PC-3 (cell line): ENCODE measurements around the gene PGLYRP4.
A peak's percentile ranks its signal among the peaks of the same experiment; 100 is the strongest.

Experiments used
- EZH2 ChIP-seq: fragments of 300-600 bp; sonication (generic); IDR thresholded peaks from one replicate; pipeline ENCODE4 v1.6.1; 2017; ENCODE audit warnings: antibody characterized with exemption, mild to moderate bottlenecking, low read length; ENCODE audit not compliant: unreplicated experiment
- EZH2phosphoT487 ChIP-seq: fragments of 300-600 bp; sonication (generic); IDR thresholded peaks from 2 replicates; pipeline ENCODE4 v1.6.1; 2018; ENCODE audit warnings: mild to moderate bottlenecking, antibody characterized with exemption, low read length, borderline replicate concordance
- TF ChIP-seq, protein P1 (sequence below): fragments of 300-600 bp; sonication (generic); conservative IDR thresholded peaks from 2 replicates; pipeline ENCODE4 v1.5.1; 2017; ENCODE audit warnings: antibody characterized with exemption, low read depth, mild to moderate bottlenecking, low read length

DNA sequence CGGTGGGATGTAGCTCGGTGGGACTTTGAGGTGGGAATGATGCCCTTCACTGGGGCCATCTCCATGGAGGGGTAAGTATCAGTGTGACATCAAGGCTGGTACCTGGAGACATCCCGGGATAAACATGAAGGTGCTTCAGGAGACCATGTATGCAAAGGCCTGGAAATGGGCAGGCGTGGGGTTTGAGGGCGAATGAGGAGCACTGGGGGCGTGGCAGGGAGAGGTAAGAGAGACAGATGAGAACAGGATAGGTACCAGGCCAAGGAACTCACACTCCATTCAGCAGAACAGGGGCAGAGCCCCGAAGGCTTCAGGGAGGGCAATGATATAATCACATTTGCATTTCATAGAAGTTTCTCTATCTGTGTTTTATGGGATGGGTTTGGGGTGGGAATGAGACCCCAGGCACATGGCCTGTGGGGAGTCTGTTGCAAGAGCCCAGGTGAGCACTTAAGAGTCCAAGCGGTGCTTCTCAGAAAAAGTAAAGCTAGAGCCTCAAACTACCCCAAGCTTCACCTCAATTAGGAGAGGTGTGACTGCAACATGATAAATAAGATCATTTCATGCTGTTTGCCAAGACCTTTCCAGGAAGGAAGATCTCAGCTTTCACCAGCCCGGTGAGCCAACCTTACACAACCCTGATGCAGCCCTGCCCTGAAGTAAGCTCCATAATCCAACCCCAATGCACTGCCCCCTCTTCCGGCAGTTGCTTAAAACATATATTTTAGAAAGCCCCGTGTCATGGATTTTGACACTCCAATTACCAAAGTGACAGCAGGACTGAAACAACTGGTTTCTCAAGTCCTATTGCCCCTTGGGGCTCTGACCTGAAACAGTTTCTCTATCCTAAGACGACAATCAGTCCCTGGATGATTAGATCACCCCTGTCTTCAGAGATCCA, 16.4 kb upstream of the PGLYRP4 start:
- TF ChIP-seq, protein P1, sequence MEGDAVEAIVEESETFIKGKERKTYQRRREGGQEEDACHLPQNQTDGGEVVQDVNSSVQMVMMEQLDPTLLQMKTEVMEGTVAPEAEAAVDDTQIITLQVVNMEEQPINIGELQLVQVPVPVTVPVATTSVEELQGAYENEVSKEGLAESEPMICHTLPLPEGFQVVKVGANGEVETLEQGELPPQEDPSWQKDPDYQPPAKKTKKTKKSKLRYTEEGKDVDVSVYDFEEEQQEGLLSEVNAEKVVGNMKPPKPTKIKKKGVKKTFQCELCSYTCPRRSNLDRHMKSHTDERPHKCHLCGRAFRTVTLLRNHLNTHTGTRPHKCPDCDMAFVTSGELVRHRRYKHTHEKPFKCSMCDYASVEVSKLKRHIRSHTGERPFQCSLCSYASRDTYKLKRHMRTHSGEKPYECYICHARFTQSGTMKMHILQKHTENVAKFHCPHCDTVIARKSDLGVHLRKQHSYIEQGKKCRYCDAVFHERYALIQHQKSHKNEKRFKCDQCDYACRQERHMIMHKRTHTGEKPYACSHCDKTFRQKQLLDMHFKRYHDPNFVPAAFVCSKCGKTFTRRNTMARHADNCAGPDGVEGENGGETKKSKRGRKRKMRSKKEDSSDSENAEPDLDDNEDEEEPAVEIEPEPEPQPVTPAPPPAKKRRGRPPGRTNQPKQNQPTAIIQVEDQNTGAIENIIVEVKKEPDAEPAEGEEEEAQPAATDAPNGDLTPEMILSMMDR = 0 out of 2 replicates have a peak, but pooled peaks have one; percentile 16
- TF ChIP-seq EZH2phosphoT487 (no peak), EZH2 (no peak)
